Thyroid gland (tissue), 4 donors: ENCODE results near the gene SERPINB3. TPM values are rescaled to one million over a fixed set of nuclear protein-coding genes. Genes with fewer than 3 reads are reported as not detected.

Experiments
- DNase-seq, 2 donors: peaks; one replicate each; pipeline ENCODE4 v3.0.0-alpha.2; 2019
- H3K27ac ChIP-seq, 3 donors: fragments of 200-600 bp; sonication (generic); 1 replicate in 2 of 3; 2 replicates in 1 of 3; pipeline ENCODE4 v1.5.1; 2016 to 2019; ENCODE audit warnings: mild to moderate bottlenecking in 1 of 3, moderate library complexity in 1 of 3
- H3K27me3 ChIP-seq: fragments of 200-600 bp; sonication (generic); one replicate; pipeline ENCODE4 v1.5.1; 2019
- H3K36me3 ChIP-seq, 2 donors: fragments of 200-600 bp; sonication (generic); one replicate each; pipeline ENCODE4 v1.5.1; 2016 to 2019
- H3K4me1 ChIP-seq, 2 donors: fragments of 200-600 bp; sonication (generic); one replicate each; pipeline ENCODE4 v1.5.1; 2017 to 2019
- H3K4me3 ChIP-seq, 3 donors: fragments of 200-600 bp; sonication (generic); replicated peaks in 1 of 3; 1 replicate in 2 of 3; 2 replicates in 1 of 3; pipeline ENCODE4 v1.5.1; 2016; ENCODE audit warnings: mild to moderate bottlenecking in 1 of 3
- H3K9me3 ChIP-seq: fragments of 200-600 bp; sonication (generic); one replicate; pipeline ENCODE4 v1.5.1; 2017
- CTCF ChIP-seq, 6 experiments: fragments of 200-600 bp in 3 of 6; fragments of 450-650 bp in 3 of 6; sonication (generic) in 3 of 6; IDR thresholded peaks; one replicate each; pipeline ENCODE4 v1.5.1; 2016 to 2019; ENCODE audit warnings: antibody characterized with exemption in 6 of 6, mild to moderate bottlenecking in 2 of 6, inconsistent platforms in 1 of 6, moderate library complexity in 1 of 6
- POLR2A ChIP-seq, 2 donors: fragments of 450-650 bp; IDR thresholded peaks; one replicate each; pipeline ENCODE4 v1.6.1; 2017; ENCODE audit warnings: antibody characterized with exemption in 2 of 2, mild to moderate bottlenecking in 2 of 2, moderate library complexity in 1 of 2
- WGBS, 2 donors: methylation state at CpG; one replicate each; pipeline ENCODE4 v1.1.5; 2017; 5-methylcytosine and 5-hydroxymethylcytosine counted together
- intact Hi-C: fragments of 100-400 bp; cut with DNase I; formaldehyde crosslinking; loops from one replicate; pipeline ENCODE4 v1.15.1; 2023
- total RNA-seq, 4 donors: library from RNA; depleted of rRNA; stranded (reverse); fragments of >200 nt; gene quantifications; one replicate each; pipeline ENCODE4 v1.2.3, GENCODE V29; 2016

Gene SERPINB3
- total RNA-seq, 4 donors from 2014 or later = not detected

- WGBS, 2 donors = 76 to 86% methylated on average over 3 of the region's 3 CpGs
- no peaks in the 10 kb centered on the region for H3K36me3 ChIP-seq
- no peak overlapping the region for H3K27ac ChIP-seq
- H3K4me3 ChIP-seq = no peak overlapping the region
- no peaks in the 10 kb centered on the region for H3K4me1 ChIP-seq
- intact Hi-C loops = no loop called here
- no peaks in the 10 kb centered on the region for H3K27me3 ChIP-seq
- no peaks in the 10 kb centered on the region for H3K9me3 ChIP-seq
- TF ChIP-seq CTCF (IDR thresholded peaks at IDR 0.05) (no peak), POLR2A (IDR thresholded peaks at IDR 0.05) (no peak)
- DNase-seq = no peak
These were observed 38.8 kb upstream of the SERPINB3 start for GRCh38 chr18:63700501-63700900.

GRCh38 chr18:63697097-63697660 lies 35.5 kb upstream of the SERPINB3 start:
- Histone ChIP-seq H3K36me3 (no peaks in the 10 kb centered on the region), H3K27ac (no peak overlapping the region), H3K9me3 (no peaks in the 10 kb centered on the region), H3K4me1 (no peaks in the 10 kb centered on the region), H3K4me3 (no peak overlapping the region), H3K27me3 (no peaks in the 10 kb centered on the region)
- WGBS, 2 donors = 53 to 56% methylated on average over 3 of the region's 3 CpGs
- intact Hi-C loops = no loop called here
- DNase-seq = no peak
- TF ChIP-seq CTCF (IDR thresholded peaks at IDR 0.05) (no peak), POLR2A (IDR thresholded peaks at IDR 0.05) (no peak)

- 62 to 68% methylated on average over 2 of the region's 2 CpGs for WGBS, 2 donors
- DNase-seq = no peak
- H3K4me1 ChIP-seq = no peaks in the 10 kb centered on the region
- no peaks in the 10 kb centered on the region for H3K36me3 ChIP-seq
- H3K27me3 ChIP-seq = no peaks in the 10 kb centered on the region
- no peak overlapping the region for H3K27ac ChIP-seq
- intact Hi-C loops = no loop called here
- no peaks in the 10 kb centered on the region for H3K9me3 ChIP-seq
- H3K4me3 ChIP-seq = no peak overlapping the region
- TF ChIP-seq POLR2A (IDR thresholded peaks at IDR 0.05) (no peak), CTCF (IDR thresholded peaks at IDR 0.05) (no peak)
These were observed 27.4 kb upstream of the SERPINB3 start for GRCh38 chr18:63689064-63689463.

- Histone ChIP-seq H3K27ac (no peak overlapping the region), H3K4me3 (no peak overlapping the region), H3K27me3 (no peaks in the 10 kb centered on the region), H3K36me3 (no peaks in the 10 kb centered on the region), H3K9me3 (no peaks in the 10 kb centered on the region), H3K4me1 (no peaks in the 10 kb centered on the region)
- WGBS, 2 donors = 62 to 63% methylated on average over 2 of the region's 2 CpGs
- intact Hi-C loops = no loop called here
- TF ChIP-seq CTCF (IDR thresholded peaks at IDR 0.05) (no peak), POLR2A (IDR thresholded peaks at IDR 0.05) (no peak)
- no peak for DNase-seq
These were observed 25.2 kb upstream of the SERPINB3 start for GRCh38 chr18:63686871-63687270.

- H3K36me3 ChIP-seq = no peaks in the 10 kb centered on the region
- no peak for DNase-seq
- intact Hi-C loops = no loop called here
- no peaks in the 10 kb centered on the region for H3K27me3 ChIP-seq
- no peaks in the 10 kb centered on the region for H3K4me1 ChIP-seq
- H3K9me3 ChIP-seq = no peaks in the 10 kb centered on the region
- TF ChIP-seq POLR2A (IDR thresholded peaks at IDR 0.05) (no peak), CTCF (IDR thresholded peaks at IDR 0.05) (no peak)
- WGBS, 2 donors = 89 to 96% methylated on average over 3 of the region's 3 CpGs
- no peak overlapping the region for H3K27ac ChIP-seq
- no peak overlapping the region for H3K4me3 ChIP-seq
These were observed 23.0 kb upstream of the SERPINB3 start for GRCh38 chr18:63684718-63685117.
